ENCODE data around the gene GREB1L.
"Not testable (repeated sequence)": the region's sequence is repeated elsewhere in the genome, so short reads cannot be mapped to it uniquely, and the experiment has no call there.

The GREB1L gene

GRCh38 chr18:21242141-21242779 is at the start of gene GREB1L:
GREB1L (plus strand) TSS chr18:21242232; CDS start chr18:21383519, 141,287 bp downstream.
- H3K4me3 ChIP-seq (ENCODE audit: low read depth, low read length), result peak within 1 kb of the TSS; percentile 95

GRCh38 chr18:21192308-21192624 is 49.8 kb upstream of the GREB1L start:
- Histone ChIP-seq H3K4me3 (ENCODE audit: low read depth, low read length) (no peak overlapping the region), H3K4me1 (ENCODE audit: control insufficient read depth, insufficient read depth, low read length, unreplicated experiment) (peaks cover 5% of the 10 kb centered on the region), H2AFZ (ENCODE audit: low read length, unreplicated experiment) (no peak overlapping the region), H3K36me3 (ENCODE audit: insufficient read depth, low read length) (no peaks in the 10 kb centered on the region), H3K27ac (ENCODE audit: low read depth, low read length) (no peak overlapping the region), H3K79me2 (ENCODE audit: control insufficient read depth, insufficient read depth, low read length, unreplicated experiment) (no peaks in the 10 kb centered on the region), H3K27me3 (ENCODE audit: insufficient read depth, low read length) (0 out of 2 replicates have a peak, but pooled peaks cover 5% of the 10 kb centered on the region)

More at GRCh38 chr18:21242141-21242779, at the start of gene GREB1L:
- Histone ChIP-seq H2AFZ (ENCODE audit: low read length, unreplicated experiment) (peak within 1 kb of the TSS; percentile 86), H3K27ac (ENCODE audit: low read depth, low read length) (no peak within 1 kb of the TSS), H3K4me1 (ENCODE audit: control insufficient read depth, insufficient read depth, low read length, unreplicated experiment) (no peaks in the 10 kb centered on the region), H3K27me3 (ENCODE audit: insufficient read depth, low read length) (no peaks in the 10 kb centered on the region), H3K36me3 (ENCODE audit: insufficient read depth, low read length) (no peaks in the 10 kb centered on the region), H3K79me2 (ENCODE audit: control insufficient read depth, insufficient read depth, low read length, unreplicated experiment) (no peaks in the 10 kb centered on the region)

GRCh38 chr18:21194871-21195771 is 46.9 kb upstream of the GREB1L start:
- Histone ChIP-seq H3K27me3 (ENCODE audit: insufficient read depth, low read length) (0 out of 2 replicates have a peak, but pooled peaks cover 5% of the 10 kb centered on the region), H3K27ac (ENCODE audit: low read depth, low read length) (no peak overlapping the region), H3K4me3 (ENCODE audit: low read depth, low read length) (peak overlapping the region; percentile 43; the same call in 1 of the 2 replicates), H2AFZ (ENCODE audit: low read length, unreplicated experiment) (peak overlapping the region; percentile 76), H3K4me1 (ENCODE audit: control insufficient read depth, insufficient read depth, low read length, unreplicated experiment) (peaks cover 5% of the 10 kb centered on the region), H3K36me3 (ENCODE audit: insufficient read depth, low read length) (no peaks in the 10 kb centered on the region), H3K79me2 (ENCODE audit: control insufficient read depth, insufficient read depth, low read length, unreplicated experiment) (no peaks in the 10 kb centered on the region)

- no peak overlapping the region for H3K4me3 ChIP-seq (ENCODE audit: low read depth, low read length)
- H3K4me1 ChIP-seq (ENCODE audit: control insufficient read depth, insufficient read depth, low read length, unreplicated experiment), result peaks cover 5% of the 10 kb centered on the region
- H3K79me2 ChIP-seq (ENCODE audit: control insufficient read depth, insufficient read depth, low read length, unreplicated experiment), result no peaks in the 10 kb centered on the region
- no peaks in the 10 kb centered on the region for H3K36me3 ChIP-seq (ENCODE audit: insufficient read depth, low read length)
- H3K27ac ChIP-seq (ENCODE audit: low read depth, low read length), result no peak overlapping the region
- 0 out of 2 replicates have a peak, but pooled peaks cover 5% of the 10 kb centered on the region for H3K27me3 ChIP-seq (ENCODE audit: insufficient read depth, low read length)
- no peak overlapping the region for H2AFZ ChIP-seq (ENCODE audit: low read length, unreplicated experiment)
Observed at GRCh38 chr18:21196426-21196825, 45.6 kb upstream of the GREB1L start.

- H3K4me1 ChIP-seq (ENCODE audit: control insufficient read depth, insufficient read depth, low read length, unreplicated experiment), result no peaks in the 10 kb centered on the region
- no peak overlapping the region for H3K4me3 ChIP-seq (ENCODE audit: low read depth, low read length)
- H3K27me3 ChIP-seq (ENCODE audit: insufficient read depth, low read length), result no peaks in the 10 kb centered on the region
- no peak overlapping the region for H2AFZ ChIP-seq (ENCODE audit: low read length, unreplicated experiment)
- no peaks in the 10 kb centered on the region for H3K79me2 ChIP-seq (ENCODE audit: control insufficient read depth, insufficient read depth, low read length, unreplicated experiment)
- H3K27ac ChIP-seq (ENCODE audit: low read depth, low read length), result no peak overlapping the region
- no peaks in the 10 kb centered on the region for H3K36me3 ChIP-seq (ENCODE audit: insufficient read depth, low read length)
Observed at GRCh38 chr18:21203126-21203525, 38.9 kb upstream of the GREB1L start.

- no peaks in the 10 kb centered on the region for H3K4me1 ChIP-seq (ENCODE audit: control insufficient read depth, insufficient read depth, low read length, unreplicated experiment)
- no peaks in the 10 kb centered on the region for H3K79me2 ChIP-seq (ENCODE audit: control insufficient read depth, insufficient read depth, low read length, unreplicated experiment)
- no peaks in the 10 kb centered on the region for H3K27me3 ChIP-seq (ENCODE audit: insufficient read depth, low read length)
- H3K36me3 ChIP-seq (ENCODE audit: insufficient read depth, low read length), result no peaks in the 10 kb centered on the region
- no peak overlapping the region for H3K27ac ChIP-seq (ENCODE audit: low read depth, low read length)
- no peak overlapping the region for H3K4me3 ChIP-seq (ENCODE audit: low read depth, low read length)
- H2AFZ ChIP-seq (ENCODE audit: low read length, unreplicated experiment), result no peak overlapping the region
Observed at GRCh38 chr18:21203542-21204241, 38.3 kb upstream of the GREB1L start.

- Histone ChIP-seq H3K79me2 (ENCODE audit: control insufficient read depth, insufficient read depth, low read length, unreplicated experiment) (no peaks in the 10 kb centered on the region), H3K4me3 (ENCODE audit: low read depth, low read length) (no peak overlapping the region), H3K36me3 (ENCODE audit: insufficient read depth, low read length) (no peaks in the 10 kb centered on the region), H3K4me1 (ENCODE audit: control insufficient read depth, insufficient read depth, low read length, unreplicated experiment) (no peaks in the 10 kb centered on the region), H2AFZ (ENCODE audit: low read length, unreplicated experiment) (peak overlapping the region; percentile 28), H3K27me3 (ENCODE audit: insufficient read depth, low read length) (no peaks in the 10 kb centered on the region), H3K27ac (ENCODE audit: low read depth, low read length) (no peak overlapping the region)
Observed at GRCh38 chr18:21205695-21206094, 36.3 kb upstream of the GREB1L start.

GRCh38 chr18:21210278-21210677 is 31.8 kb upstream of the GREB1L start:
- H3K79me2 ChIP-seq (ENCODE audit: control insufficient read depth, insufficient read depth, low read length, unreplicated experiment), result no peaks in the 10 kb centered on the region
- no peaks in the 10 kb centered on the region for H3K4me1 ChIP-seq (ENCODE audit: control insufficient read depth, insufficient read depth, low read length, unreplicated experiment)
- H3K36me3 ChIP-seq (ENCODE audit: insufficient read depth, low read length), result no peaks in the 10 kb centered on the region
- H3K27me3 ChIP-seq (ENCODE audit: insufficient read depth, low read length), result no peaks in the 10 kb centered on the region
- H3K27ac ChIP-seq (ENCODE audit: low read depth, low read length), result no peak overlapping the region
- no peak overlapping the region for H3K4me3 ChIP-seq (ENCODE audit: low read depth, low read length)
- no peak overlapping the region for H2AFZ ChIP-seq (ENCODE audit: low read length, unreplicated experiment)

GRCh38 chr18:21210784-21211183 is 31.2 kb upstream of the GREB1L start:
- no peak overlapping the region for H3K27ac ChIP-seq (ENCODE audit: low read depth, low read length)
- no peak overlapping the region for H2AFZ ChIP-seq (ENCODE audit: low read length, unreplicated experiment)
- H3K27me3 ChIP-seq (ENCODE audit: insufficient read depth, low read length), result no peaks in the 10 kb centered on the region
- H3K4me3 ChIP-seq (ENCODE audit: low read depth, low read length), result no peak overlapping the region
- H3K79me2 ChIP-seq (ENCODE audit: control insufficient read depth, insufficient read depth, low read length, unreplicated experiment), result no peaks in the 10 kb centered on the region
- no peaks in the 10 kb centered on the region for H3K4me1 ChIP-seq (ENCODE audit: control insufficient read depth, insufficient read depth, low read length, unreplicated experiment)
- no peaks in the 10 kb centered on the region for H3K36me3 ChIP-seq (ENCODE audit: insufficient read depth, low read length)

- H3K79me2 ChIP-seq (ENCODE audit: control insufficient read depth, insufficient read depth, low read length, unreplicated experiment); H3K27ac ChIP-seq (ENCODE audit: low read depth, low read length): not testable (repeated sequence)
Observed at GRCh38 chr18:21214409-21214808, 27.6 kb upstream of the GREB1L start.

More at GRCh38 chr18:21214409-21214808, 27.6 kb upstream of the GREB1L start:
- not testable (repeated sequence) for H2AFZ ChIP-seq (ENCODE audit: low read length, unreplicated experiment); H3K4me1 ChIP-seq (ENCODE audit: control insufficient read depth, insufficient read depth, low read length, unreplicated experiment); H3K4me3 ChIP-seq (ENCODE audit: low read depth, low read length); H3K27me3 ChIP-seq (ENCODE audit: insufficient read depth, low read length); H3K36me3 ChIP-seq (ENCODE audit: insufficient read depth, low read length)

All from ACC112 (cell line).